HG03558 (cell line): Measurements from ENCODE around the gene ATP6AP1.
A peak's percentile ranks its signal among the peaks of the same experiment; 100 is the strongest.

Source experiments
- ATAC-seq: cut with Tn5 transposase; IDR thresholded peaks from one replicate; pipeline ENCODE4 v1.9.1; 2021; ENCODE audit warnings: moderate number of reproducible peaks; ENCODE audit not compliant: unreplicated experiment; ENCODE audit errors: extremely low read depth

The ATP6AP1 gene

GRCh38 chrX:154467556-154467955, 39.1 kb downstream of the ATP6AP1 start:
- no peak for ATAC-seq

- no peak for ATAC-seq
Observed at GRCh38 chrX:154468217-154468616, 39.7 kb downstream of the ATP6AP1 start.

DNA sequence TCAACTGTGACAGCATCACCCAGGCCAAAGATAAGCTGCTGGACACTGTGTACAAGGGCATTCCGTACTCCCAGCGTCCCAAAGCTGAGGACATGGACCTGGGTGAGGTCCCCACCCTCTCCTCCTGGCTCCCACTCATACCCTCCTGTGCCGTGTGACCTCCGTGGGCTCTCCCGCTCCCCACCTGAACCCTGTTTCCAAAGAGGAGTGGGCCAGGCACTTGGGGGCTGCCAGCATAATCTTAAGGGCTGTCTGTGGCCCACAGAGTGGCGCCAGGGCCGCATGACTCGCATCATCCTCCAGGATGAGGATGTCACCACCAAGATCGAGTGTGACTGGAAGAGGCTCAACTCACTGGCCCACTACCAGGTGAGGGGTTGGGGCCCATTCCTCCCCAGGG, 40.6 kb downstream of the ATP6AP1 start:
- ATAC-seq = no peak

GRCh38 chrX:154469880-154470279, 41.4 kb downstream of the ATP6AP1 start:
- no peak for ATAC-seq

DNA sequence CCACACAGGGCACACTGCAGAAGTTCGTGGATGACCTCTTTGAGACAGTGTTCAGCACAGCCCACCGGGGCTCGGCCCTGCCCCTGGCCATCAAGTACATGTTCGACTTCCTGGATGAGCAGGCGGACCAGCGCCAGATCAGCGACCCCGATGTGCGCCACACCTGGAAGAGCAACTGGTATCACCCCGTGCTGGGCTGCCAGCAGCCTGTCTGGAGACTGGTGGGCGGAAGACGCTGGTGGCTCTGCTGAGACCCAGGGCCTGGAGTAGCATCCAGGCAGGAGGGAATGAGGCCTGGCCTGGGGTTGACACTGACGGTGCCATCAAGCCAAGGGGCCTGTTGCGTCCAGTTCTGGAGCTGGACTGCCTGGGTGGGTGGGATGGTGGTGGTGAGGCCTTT, 42.0 kb downstream of the ATP6AP1 start:
- ATAC-seq = no peak

DNA sequence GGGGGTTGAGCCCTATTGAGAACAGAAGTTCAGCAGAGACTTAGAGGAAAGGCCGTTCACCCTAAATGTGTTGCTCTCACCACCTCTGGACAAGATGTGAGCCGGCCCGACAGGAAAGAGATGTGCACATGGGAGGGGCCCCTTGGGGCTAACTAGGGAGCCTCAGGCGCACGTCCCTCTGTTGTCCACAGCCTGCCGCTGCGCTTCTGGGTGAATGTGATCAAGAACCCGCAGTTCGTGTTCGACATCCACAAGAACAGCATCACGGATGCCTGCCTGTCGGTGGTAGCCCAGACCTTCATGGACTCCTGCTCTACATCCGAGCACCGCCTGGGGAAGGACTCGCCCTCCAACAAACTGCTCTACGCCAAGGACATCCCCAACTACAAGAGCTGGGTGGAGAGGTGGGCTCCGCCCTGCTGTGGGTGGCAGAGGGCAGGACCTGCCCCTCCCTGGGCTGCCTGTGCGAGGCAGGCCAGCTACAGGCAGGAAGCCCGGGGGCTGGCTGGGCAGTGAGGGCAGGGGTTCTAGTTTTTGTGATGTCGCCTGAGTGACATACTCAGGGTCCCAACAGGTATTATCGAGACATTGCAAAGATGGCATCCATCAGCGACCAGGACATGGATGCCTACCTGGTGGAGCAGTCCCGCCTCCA, 42.6 kb downstream of the ATP6AP1 start:
- ATAC-seq = no peak

DNA sequence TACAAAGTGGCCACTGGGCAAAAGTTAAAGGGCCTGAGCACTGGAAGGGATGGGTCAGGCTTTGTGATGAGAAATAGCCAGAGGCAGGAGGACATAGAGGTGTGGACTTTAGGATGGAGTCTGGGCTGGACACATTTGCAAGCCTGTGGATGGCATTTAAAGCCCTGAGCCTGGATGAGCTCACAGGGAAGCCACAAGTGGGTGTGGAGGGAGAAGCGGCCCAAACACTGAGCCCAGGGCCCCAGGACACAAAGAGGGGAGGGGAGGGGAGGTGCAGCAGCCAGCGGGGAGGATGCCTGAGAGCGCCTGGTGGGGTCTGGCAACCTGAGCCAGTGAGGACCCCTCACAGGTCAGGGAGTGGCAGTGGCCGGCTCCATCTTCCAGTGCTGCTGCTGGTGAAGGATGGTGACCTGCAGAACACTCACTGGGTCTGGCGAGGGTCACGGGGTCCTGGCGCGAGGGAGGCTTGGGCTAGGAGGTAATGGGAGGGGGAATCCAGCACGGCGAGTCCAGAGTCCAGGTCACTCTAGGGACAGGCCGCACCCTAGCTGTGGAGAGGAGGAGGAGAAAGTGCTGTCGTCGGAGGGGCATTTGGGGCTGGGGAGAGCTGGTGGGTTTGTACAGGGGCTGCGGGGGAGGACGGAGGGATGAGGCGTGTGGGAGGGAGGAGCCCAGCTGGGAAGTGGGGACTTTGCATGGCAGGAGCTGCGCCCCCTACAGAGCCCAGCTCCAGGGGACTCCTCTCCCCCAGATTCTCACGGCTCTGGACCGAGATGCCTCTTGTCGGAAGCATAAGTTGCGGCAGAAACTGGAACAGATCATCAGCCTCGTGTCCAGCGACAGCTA, 43.6 kb downstream of the ATP6AP1 start:
- ATAC-seq = no peak

DNA sequence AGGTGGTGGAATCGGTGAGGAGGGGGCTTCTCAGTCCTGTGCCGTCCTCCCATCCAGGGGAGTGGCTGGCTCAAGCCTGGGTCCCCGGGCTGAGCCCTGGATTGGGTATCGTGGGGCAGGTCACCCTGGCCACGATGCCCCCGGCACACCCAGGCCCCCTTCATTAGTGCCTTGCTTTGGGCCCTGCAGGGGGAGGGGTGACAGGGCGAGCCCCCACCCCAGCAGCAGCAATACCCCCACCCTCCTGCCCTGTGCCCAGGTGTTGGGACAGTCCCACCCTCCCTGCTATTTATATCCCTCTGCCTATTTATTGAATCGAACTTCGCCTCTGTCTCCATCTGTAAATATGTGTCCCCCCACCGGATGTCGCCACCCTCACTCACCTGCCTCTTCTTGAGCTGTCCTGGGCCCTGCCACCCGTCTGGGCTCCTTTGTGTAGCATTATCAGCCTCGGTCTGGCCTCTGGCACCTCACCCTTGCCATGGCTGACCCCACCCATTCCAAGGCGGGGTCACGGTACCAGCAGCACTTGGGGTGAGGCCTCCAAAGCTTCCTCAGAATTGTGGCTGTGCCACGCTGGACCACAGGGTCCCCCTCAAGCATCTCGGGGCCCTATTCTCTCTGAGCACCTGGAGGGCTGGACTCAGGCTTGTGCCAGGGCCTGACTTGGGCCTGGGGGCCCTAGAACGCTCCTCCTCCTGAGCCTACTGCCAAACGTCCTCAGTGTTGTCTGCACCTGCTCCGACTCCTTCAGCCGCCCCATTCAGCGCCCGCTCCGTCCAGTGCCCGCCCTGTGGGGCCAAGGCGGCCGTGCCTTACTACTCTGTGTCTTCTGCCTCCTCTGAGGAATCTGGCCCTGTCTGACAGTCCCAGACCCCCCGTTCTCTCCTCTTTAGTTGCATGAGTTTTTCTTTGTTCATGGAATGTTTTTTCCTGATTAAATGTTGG, 44.5 kb downstream of the ATP6AP1 start:
- no peak for ATAC-seq

DNA sequence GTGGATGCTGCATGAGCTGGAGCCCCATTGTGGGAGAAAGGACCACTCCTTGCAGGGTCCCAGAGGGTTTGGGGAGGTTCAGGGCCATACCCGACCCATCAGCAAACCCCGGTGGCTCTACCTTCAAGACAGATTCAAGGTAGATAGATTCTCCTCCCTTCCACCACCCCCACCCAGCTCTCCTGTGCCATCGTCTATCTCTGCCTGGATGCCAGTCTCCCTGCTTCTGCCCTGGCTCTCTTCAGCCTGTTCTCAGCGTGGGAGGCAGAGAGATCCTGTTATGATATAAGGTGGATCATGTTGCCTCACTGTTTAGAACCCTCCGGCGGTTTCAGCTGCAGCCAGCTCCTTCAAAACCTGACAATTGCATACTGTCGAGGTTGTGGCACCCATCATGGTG, 45.2 kb downstream of the ATP6AP1 start:
- no peak for ATAC-seq

DNA sequence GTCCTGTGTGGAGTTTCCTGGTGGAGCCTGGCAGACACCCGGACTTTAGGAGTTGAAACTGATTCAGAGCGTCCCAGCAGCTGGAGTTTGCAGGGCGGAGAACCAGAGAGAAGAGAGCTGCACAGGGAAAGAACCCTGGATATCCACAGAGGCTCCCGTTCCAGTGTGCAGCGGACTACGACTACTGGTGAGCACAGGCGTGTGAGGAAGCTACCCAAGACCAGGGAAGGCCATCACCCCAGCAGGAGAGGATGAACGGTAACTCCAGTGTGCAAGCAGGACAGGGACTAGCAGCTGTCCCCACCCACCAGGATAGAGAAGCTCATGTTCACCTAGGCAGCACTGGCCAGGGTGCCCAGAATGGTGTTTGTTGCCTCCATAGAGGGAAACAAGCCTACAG, 48.3 kb downstream of the ATP6AP1 start:
- ATAC-seq = no peak

DNA sequence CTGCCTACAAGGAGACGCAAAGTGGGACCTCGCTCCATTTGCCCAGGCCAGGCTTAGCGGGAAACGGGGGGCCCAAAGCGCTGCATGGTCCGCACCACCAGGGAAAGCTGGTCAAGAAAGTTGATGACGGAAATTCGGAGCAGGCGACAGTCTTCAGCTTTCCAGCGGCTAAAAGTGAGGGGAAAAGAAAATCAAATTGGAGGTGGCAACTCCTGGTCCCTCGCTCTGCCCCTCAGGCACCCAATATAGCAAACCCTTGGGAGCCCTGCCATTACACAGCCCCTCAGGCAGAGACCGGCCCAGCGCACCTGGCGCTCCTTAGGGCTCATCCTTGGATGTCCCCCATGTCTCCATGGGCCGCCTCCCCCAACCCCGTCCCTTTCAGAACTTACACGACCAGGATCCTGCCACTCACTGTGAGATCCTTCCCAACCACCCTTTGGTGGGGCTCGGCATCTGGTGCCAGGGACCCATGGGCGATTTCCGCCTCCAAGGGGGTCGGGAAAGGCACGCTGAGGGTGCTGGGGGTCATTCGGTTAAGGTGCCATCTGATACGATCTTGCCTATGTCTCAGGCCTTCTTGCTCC, 49.5 kb downstream of the ATP6AP1 start:
- no peak for ATAC-seq

GRCh38 chrX:154478728-154479622, 50.5 kb downstream of the ATP6AP1 start, which contains the start of gene LAGE3:
TSS of gene LAGE3 (minus strand) at chrX:154479281. CDS start at chrX:154478915, 366 bp downstream.
- ATAC-seq = peak; percentile 66

DNA sequence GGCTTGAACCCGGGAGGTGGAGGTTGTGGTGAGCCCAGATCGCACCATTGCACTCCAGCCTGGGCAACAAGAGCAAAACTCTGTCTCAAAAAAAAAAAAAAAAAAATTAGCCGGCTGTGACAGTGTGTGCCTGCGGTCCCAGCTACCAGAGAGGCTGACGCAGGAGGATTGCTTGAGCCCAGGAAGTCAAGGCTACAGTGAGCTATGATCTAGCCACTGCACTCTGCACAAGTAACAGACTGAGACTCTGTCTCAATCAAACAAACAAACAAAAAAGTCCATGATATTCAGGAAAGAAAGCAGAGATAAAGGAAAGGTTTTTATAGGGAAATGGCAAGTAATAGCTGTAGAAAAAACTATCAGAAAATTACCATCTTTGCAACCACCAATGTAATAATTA, 52.7 kb downstream of the ATP6AP1 start:
- no peak for ATAC-seq

GRCh38 chrX:154481911-154482601, 53.6 kb downstream of the ATP6AP1 start:
- ATAC-seq = no peak

DNA sequence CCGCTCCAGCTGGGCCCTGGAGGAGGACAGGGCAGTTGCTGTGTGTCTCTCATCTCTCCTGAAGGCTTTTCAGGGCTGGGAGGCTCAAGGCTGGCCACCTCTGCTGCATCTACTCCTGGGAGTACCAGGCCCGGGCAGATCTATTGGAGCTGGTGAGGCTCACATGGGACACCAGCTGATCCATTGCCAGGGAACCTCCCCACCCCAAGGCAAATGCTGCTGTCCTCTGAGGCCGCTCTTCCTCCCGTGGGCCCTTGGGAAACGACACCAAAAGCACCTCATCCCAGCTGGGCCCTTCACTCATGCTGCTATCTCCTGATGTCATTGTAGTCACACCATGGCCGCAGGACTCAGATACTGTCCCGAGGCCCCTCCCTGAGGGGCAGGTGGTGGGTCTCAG, 54.3 kb downstream of the ATP6AP1 start:
- ATAC-seq = no peak

DNA sequence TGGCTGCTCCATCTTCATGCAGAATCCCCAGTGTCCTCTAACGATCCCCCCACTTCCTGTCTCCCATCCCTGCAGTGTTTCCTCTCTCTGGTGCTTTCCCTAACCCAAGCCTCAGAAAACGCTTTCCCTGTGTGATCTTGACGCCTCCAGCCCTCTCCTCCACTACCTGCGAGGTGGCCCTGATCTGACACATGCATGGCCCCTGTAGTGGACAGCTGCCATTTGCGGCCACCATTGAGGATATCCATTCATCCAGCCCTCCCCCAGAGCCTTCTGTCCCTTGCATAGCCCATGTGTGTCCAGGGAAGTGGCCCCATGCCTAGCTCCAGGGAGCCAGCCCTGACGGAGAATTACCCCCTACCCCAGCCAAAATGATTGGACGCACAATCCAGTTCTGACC, 54.8 kb downstream of the ATP6AP1 start:
- ATAC-seq = no peak

DNA sequence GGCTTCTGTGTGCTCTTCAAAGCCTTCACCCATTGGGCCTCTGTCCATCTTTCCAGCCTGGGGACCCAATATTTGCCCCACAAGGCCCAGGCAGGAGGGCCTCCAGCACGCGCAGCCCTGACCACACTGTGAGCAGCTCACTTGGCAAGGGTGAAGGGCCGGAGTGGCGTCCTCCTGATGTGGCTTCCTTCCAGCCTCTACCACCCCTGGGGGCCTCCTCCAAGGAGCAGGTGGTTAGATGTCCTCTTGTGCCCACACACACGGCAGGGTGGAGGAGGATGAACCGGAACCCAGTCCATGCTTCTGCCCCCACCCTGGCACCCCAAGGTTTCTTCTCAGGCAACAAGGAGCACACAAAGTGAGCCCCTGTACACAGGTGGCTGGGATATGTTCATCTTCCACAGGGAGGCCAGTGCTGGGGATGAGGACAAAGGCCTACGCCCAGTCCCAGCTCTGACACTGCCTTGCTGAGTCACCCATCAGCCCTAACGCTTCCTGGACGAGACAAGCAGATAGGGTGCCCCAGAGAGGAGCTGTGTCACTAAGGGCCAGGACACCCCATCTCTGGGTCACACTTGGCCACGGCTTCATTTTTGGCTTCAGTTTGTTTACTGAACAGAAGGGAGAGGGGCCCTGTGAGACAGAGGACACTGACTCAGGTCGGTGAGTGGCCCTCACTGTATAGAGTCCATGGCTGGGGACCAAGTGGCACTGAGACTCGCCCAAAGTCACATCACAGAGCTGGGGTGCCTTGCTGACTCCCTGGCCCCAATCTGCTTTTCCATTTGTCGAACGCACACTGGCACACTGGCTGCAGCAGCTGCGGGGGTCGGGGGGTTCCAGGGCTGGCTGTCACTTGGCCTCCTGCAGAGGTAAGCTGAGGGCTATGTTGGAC, 56.0 kb downstream of the ATP6AP1 start:
- ATAC-seq = no peak
